ENCODE data around the gene ACAP2. TPM values are rescaled to one million over a fixed set of nuclear protein-coding genes. Genes with fewer than 3 reads are reported as not detected.
"Not testable (repeated sequence)": the region's sequence is repeated elsewhere in the genome, so short reads cannot be mapped to it uniquely, and the experiment has no call there.

Gene ACAP2
- total RNA-seq, 1 donor from 2014 or later, result 12.8 TPM

DNA sequence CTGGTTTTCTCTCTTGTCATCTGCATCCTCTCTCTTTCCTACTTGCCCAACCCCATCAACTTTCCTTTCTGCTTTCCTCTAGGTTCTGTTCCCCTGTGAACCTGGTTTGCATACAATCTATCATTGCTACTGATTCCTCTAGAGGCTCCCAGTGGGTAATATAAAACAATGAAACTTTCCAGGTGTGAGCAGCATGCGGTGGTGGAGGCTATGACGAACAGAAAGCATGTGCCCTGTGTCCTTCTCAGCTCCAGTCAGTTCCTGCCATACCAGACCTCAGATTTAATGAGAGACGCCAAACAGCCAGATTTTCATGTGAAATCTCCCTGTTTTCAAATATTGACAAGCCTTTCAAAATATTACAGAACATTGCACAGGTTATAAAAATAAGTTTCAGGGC lies 3.5 kb upstream of the ACAP2 start:
- no peak for ATAC-seq (ENCODE audit: poor library complexity)
- DNase-seq, result no peak
- intact Hi-C loops (cut with DNase I), result no loop called here

DNA sequence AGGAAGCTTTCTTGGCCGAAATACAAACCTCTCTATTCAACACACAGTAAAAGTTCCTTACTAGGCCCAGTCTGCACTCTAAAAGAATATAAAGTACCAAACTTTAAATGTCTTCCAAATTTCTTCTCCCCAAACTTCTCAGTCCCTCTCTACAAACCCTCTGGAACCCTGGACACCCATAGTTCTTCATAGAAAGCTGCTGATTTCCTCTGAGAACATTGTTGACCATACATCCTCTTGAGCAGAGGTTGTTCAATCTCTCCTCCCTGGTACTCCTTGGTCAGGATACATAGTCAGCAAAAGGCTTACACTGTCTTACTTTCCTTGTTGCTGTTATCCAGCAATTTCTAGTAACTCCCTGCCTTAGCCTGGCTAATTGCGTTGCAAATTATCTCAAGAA lies 3.1 kb upstream of the ACAP2 start:
- no peak for ATAC-seq (ENCODE audit: poor library complexity)
- intact Hi-C loops (cut with DNase I), result no loop called here
- DNase-seq, result no peak

DNA sequence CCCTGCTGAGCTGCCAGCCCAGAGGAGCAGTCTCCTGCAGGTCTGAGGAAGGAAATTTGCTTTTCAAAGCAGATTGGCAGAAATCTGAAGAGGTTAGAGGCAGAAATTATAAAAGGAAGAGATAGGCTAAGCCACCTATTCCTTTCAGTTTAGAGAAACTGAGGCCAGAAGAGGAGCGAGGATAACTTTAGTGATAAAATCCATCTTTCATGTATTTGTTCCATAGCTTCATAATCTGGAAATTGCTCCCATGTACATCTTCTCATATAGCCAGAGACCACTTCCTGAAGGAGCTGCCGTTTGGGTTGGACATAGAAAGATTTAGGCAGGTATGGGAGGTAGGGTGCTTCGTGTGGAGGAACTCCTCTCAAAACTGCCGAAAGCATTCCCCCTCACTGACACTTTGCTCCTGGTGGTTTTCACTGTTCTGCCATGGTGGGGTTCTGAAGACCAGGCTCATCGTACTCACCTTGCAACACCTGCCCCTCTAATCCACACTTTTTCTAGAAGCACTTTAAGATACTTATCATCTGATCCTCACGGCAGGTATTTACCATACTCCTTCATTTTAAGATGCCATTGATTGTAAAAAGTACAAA lies 670 bp upstream of the ACAP2 start:
- ATAC-seq (ENCODE audit: poor library complexity), result no peak
- intact Hi-C loops (cut with DNase I), result no loop called here

DNA sequence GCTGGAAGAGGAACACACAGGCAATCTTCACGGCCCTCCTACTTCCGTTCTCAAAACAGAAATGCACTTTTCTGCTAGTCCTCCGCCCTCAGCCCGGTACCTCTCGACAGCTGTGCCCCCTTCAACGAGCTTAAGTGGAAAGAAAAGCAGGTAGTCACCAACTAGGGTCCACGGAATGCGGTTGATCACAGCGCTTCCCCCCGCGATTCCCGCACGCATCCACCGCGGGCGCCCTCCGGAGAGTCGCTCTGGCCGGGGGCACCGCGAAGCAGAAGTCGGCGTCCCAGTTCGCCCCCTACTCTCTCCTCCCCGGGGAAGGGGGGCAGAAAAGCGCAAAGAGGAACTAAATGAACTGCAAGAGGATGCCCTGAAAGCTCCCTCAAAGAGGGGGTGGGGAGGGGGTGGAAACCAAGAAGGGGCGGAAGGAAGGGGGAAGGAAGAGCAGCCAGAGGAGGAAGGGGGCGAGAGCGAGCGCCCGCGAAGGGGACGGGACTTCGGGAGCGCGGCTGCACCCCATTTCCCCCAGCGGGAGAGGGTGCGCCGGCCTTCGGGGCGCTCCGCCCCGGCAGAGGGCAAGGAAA lies 738 bp downstream of the ACAP2 start:
- ATAC-seq (ENCODE audit: poor library complexity), result peak; percentile 25
- peak; percentile 66 for DNase-seq
- intact Hi-C loops (cut with DNase I), result no loop called here

More for the DNA sequence above, 670 bp upstream of the ACAP2 start:
- DNase-seq, result no peak

DNA sequence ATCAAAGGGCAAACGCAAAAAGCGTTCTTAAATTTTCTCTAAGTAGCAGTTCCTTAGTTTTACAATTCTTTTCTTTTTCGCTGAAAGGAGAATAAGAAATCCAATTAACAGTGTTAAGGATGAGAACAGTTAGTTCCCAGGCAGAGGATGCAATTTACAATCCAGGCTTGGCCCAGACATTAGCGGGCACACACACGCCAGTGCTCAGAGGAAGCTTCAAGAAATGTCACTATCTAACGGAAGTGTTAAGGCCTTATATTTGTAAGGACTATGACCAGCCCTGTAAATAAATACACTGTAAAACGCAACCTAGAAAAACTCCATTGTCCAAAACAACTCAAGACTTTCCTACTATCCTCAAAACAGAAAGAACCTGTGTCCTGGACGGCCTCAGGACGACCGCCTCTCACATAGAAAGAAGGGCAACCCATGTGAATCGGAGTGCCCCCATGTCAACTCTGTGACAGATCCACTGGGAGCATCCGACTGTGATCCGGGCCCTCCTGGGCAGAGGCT lies 1.3 kb downstream of the ACAP2 start:
- intact Hi-C loops (cut with DNase I), result no loop called here
- ATAC-seq (ENCODE audit: poor library complexity) (no peak), DNase-seq (no peak)

DNA sequence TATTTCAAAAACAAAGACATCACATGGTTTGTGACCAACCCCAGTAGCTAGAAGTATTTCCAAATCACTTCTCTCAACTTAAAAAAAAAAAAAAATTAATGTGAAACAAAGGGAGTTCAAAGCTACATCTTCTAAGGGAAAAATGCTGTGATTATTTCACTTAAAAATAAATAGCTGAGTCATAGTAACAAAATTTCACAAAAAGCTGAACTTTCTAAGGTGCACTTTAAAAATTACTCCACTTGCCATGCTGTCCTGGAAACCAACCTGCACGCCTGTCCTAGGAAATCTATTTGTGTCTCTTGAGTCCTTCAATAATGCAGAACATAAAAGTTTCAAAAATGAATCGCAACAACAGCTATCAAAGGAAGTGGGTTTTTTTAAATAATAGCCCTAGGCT lies 1.8 kb downstream of the ACAP2 start:
- no peak for DNase-seq
- intact Hi-C loops (cut with DNase I), result no loop called here
- no peak for ATAC-seq (ENCODE audit: poor library complexity)

DNA sequence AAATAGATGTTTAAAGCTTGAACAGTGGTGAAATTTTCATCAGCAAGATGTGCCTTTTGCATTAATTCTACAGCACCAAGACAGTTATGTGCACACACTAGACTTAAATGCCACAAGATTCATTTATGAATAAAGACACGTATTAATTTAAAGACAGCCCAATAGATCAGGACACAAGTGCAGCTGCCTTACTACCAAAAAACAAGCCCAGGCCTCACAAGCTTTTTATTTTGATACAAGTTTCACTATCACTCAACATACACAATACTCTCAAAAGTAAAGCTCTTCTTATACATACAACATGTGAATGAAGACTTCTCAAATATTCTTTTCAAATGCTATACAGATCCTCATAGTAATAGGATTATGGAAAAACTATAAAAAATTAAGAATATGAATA lies 2.4 kb downstream of the ACAP2 start:
- intact Hi-C loops (cut with DNase I), result no loop called here
- DNase-seq, result no peak
- no peak for ATAC-seq (ENCODE audit: poor library complexity)

DNA sequence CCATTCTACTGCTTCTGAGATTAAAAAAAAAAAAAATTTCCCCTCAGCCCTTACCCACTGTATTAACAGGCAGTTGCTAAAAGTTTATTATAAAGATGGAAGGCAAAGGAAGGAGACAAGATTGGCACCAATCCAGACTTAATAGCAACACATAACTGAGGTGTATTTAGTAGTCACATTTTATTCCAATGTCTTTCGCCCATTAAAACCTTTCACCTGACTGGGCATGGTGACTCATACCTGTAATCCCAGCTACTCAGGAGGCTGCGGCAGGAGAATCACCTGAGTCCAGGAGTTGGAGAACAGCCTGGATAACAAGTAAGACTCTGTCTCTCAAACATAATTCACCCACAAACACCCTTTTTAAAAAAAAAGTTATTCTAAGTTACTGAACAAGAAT lies 4.4 kb downstream of the ACAP2 start:
- intact Hi-C loops (cut with DNase I), result no loop called here
- DNase-seq (no peak), ATAC-seq (ENCODE audit: poor library complexity) (no peak)

DNA sequence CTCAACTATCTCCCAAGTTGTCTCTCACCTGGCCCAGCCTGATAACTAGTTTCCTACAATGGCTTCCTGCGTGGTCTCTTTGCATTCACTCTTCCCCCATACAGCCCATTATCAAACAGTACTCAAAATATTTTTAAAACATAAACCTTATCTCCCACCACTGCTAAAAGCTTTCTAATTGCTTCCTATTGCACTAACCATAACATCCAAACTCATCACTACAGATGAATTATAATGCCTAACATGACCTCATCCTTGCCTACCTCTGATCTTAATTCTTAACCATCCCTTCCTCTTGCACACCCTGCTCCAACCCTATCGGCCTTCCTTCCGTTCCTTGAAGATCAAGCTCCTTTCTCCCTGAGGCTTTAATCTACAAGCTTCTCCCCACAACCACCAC lies 17.0 kb downstream of the ACAP2 start:
- ATAC-seq (ENCODE audit: poor library complexity) (no peak), DNase-seq (no peak)
- intact Hi-C loops (cut with DNase I), result no loop called here

DNA sequence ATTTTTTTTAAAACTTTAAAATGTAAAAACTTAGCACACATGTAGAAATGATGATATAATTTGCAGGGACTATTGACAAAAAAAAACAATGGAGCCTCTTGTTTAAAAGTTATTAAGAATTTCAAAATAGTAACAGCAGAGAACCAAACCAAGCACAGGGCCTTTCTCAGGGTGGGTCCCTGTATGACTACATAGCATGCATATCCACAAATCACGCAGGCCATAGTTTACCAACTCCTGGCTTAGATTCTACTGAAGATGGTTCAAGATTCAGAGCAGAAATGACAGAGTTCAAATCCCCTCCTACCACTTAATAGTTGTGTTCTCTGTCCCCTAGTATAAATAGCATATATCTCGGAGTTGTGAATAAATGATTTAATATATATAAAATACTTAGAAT lies 19.0 kb downstream of the ACAP2 start:
- ATAC-seq (ENCODE audit: poor library complexity), result no peak
- no peak for DNase-seq
- intact Hi-C loops (cut with DNase I), result no loop called here

DNA sequence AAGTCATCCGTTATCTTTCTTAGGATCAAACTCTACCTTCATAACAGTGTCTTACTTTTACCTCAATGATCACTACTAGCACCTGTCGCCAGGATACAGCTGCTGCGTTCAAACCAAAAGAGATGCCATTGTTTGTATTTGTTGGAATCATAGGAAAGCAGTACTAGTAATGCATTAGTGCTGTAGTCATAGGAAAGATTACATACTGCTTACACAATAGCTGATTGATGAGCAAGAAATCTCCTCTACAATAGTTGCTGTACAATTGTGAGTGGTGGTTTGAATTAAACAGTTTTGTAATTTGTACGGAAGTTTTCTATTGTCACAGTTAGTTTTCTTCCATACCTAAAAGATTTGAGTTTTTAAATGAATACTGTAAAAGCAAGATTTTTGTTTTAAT lies 21.4 kb downstream of the ACAP2 start:
- ATAC-seq (ENCODE audit: poor library complexity), result no peak
- intact Hi-C loops (cut with DNase I), result no loop called here

DNA sequence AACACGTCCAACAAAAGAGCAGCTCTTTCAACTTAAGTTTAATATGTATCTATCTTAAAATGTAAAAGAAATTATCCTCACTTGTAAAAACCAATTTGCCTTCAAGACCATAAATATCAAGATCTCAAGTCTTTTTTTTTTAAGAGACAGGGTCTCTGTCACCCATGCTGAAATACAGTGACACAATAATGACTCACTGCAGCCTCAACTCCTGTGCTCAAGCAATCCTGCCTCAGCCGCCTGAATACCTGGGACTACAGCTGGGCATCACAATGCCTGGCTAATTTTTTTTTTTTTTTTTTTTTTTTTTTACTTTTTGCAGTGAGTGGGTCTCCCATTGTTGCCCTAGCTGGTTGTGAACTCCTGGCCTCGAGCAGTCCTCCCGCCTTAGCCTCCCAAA lies 26.0 kb downstream of the ACAP2 start:
- DNase-seq (no peak), ATAC-seq (ENCODE audit: poor library complexity) (no peak)
- intact Hi-C loops (cut with DNase I), result no loop called here

More for the DNA sequence above, 21.4 kb downstream of the ACAP2 start:
- no peak for DNase-seq

DNA sequence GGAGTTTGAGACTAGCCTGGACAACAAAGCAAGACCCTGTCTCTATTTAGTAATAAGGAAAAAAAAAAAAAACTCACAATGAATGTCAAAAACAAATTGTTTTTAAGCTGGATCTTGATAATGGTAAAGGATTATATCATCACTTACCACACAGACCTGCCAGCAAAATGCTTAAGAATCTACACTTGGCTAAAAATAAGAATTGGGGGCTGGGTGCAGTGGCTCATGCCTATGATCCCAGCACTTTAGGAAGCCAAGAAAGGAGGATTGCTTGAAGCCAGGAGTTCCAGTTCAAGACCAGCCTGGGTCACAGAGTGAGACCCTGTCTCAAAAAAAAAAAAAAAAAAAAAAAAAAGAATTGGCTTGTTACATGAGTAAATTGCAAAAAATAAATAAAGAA lies 31.0 kb downstream of the ACAP2 start:
- DNase-seq, result no peak
- ATAC-seq (ENCODE audit: poor library complexity), result no peak
- intact Hi-C loops (cut with DNase I), result no loop called here

DNA sequence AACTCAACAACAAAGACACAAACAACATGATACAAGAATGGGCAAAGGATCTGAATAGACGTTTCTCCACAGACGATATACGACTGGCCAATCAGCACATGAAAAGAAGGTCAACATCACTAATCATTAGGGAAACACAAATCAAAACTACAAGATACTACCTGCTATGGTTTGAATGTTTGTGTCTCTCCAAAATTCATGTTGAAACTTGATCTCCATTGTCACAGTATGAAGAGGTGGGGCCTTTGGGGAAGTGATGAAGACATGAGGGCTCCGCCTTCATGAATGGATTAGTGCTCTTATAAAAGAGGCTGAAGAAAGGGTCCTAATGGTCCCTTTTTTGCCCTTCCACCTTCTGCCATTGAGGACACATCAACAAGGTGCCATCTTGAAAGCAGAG lies 32.3 kb downstream of the ACAP2 start:
- no peak for DNase-seq
- intact Hi-C loops (cut with DNase I), result no loop called here
- no peak for ATAC-seq (ENCODE audit: poor library complexity)

DNA sequence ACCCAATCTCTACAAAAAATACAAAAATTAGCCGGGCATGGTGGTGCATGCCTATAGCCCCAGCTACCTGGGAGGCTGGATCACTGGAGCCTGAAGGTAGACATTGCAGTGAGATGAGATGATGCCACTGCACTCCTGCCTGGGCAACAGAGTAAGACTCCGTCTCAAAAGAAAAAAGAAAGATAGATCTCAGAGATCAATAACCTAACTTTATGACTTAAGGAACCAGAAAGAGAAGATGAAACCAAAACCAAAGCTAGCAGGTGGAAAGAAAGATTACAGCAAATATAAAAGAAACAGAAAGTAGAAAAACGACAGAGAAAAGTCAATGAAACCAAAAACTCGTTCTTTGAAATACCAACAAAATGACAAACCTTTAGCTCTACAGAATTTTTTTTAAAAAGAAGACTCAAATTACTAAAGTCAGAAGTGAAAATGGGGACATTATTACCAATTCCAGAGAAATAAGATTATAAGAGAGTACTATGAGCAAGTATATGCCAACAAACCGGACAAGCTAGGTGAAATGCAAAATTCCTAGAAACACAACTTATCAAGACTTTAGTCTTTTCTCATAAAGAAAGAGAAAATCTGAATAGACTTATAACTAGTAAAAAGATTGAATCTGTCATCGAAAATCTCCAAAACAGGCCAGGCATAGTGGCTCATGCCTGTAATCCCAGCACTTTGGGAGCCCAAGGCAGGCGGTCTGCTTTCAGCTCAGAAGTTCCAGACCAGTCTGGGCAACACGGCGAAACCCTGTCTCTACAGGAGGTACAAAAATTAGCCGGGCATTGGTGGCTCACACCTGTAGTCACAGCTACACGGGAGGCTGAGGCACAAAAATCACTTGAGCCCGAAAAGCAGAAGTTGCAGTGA lies 35.0 kb downstream of the ACAP2 start:
- ATAC-seq (ENCODE audit: poor library complexity) (no peak), DNase-seq (no peak)
- intact Hi-C loops (cut with DNase I), result no loop called here

DNA sequence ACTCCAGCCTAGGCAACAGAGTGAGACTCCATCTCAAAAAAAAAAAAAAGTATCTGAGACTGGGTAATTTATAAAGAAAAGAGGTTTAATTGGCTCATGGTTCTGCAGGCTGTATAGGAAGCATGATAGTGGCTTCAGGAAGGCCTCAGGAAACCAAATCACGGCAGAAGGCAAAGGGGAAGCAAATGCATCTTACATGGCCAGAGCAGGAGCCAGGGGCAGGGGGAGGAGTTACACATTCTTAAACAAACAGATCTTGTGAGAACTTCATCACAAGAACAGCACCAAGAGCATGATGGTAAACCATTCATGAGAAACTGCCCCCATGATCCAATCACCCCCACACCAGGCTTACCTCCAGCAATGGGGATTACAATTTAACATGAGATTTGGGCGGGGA lies 37.2 kb downstream of the ACAP2 start:
- intact Hi-C loops (cut with DNase I), result no loop called here
- DNase-seq, result no peak
- no peak for ATAC-seq (ENCODE audit: poor library complexity)

DNA sequence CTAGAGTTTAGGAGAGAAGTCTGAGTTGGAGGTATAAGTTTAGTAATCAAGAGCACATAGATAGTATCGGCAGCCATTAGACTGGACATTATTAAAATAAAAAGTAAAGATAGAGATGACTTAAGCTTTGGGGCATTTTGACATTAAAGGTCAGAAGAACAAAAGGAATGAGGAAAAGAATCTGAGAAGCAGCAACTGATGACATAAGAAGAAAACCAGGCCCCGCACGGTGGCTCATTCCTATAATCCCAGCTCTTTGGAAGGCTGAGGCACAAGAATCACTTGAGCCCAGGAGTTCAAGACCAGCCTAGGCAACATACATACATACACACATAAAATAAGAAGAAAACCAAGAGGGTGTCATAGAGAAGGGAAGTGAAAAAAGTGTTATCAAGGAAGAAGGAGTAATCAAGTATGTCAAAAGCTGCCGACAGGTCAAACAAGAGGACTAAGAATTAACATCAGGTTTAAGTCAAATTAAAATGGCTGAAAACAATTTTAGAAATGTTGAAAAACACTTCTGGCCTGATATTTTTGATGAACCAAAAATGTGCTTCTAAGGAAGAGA lies 38.9 kb downstream of the ACAP2 start:
- intact Hi-C loops (cut with DNase I), result no loop called here
- DNase-seq (no peak), ATAC-seq (ENCODE audit: poor library complexity) (no peak)

DNA sequence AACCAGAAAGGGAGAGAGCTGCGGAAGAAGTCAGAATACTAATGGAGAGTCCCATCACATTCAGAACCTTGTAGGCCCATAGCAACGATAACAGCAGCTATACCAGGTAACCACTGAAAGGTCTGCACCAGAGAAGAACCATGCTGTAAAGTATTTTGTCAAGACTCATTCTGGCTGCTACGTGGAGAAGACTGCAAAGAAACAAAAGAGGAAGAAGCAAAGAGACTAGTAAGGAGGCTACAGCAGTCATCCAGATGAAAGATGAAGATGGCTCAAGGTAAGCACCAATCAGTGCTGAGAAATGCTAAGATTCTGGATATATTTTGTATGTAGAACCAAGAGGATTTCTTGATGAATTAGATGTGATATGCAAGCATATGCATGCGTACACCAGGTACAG lies 39.6 kb downstream of the ACAP2 start:
- no peak for DNase-seq
- intact Hi-C loops (cut with DNase I), result no loop called here
- no peak for ATAC-seq (ENCODE audit: poor library complexity)

DNA sequence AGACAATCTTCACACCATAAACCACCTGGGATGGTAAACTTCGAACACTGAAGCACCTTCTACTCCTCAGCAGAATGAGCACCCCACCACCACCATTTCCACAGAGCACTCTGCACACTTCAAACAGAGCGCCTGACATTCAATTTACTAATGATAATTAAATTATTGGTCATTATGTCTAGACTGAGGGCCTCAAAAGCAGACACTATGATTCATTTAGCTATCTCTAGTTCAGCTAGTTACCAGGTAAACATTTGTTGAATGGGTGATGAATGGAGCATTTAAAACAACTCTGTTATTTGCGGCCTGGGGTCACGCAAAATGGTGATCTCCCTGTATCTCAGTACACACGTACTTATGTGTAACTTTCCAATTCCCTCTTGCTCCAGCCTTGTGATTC lies 40.9 kb downstream of the ACAP2 start:
- ATAC-seq (ENCODE audit: poor library complexity), result no peak
- DNase-seq, result no peak
- intact Hi-C loops (cut with DNase I), result no loop called here

DNA sequence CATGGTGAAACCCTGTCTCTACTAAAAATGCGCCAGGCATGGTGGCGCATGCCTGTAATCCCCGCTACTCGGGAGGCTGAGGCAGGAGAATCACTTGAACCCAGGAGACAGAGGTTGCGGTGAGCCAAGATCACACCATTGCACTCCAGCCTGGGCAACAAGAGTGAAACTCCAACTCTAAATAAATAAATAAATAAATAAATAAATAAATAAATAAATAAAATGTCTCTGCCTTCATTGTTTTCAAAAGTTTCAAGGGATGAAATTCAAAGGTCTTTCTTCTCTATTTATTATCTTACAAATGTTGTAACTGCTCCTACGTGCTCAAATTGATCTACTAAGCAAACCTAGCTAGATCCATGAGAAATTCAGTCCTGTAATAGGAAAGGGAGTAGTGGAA lies 44.4 kb downstream of the ACAP2 start:
- ATAC-seq (ENCODE audit: poor library complexity); DNase-seq: not testable (repeated sequence)

More for the DNA sequence above, 44.4 kb downstream of the ACAP2 start:
- intact Hi-C loops (cut with DNase I), result not testable (repeated sequence)
